ENCODE results near the gene TFDP2.

The TFDP2 gene

DNA sequence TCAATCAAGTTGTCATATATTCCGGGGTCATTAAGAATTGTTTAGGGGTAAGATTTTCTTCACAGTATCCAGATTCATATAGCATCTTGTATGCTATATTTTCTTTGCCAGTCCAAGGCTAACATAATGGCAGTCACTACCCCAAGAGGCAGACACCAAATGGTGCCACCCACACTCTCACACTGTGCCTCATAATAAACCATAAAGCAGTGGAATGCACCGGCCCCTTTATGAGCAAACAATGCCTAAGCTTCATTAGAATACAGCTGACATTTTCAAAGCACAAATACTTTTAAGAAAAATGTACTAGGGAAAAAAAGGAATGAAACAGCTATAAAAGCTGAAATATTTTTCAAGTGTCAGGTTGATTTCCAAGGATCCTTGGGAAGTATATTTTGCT lies 121.6 kb downstream of the TFDP2 start:
- H3K4me3 ChIP-seq (ENCODE audit: low read depth in 1 of 5, low read length in 5 of 5): peak overlapping the region; percentile 59 to 83 (median 65)
- no peaks in the 10 kb centered on the region for H3K9me3 ChIP-seq (ENCODE audit: control insufficient read depth in 5 of 5, low read length in 5 of 5)
- H3K27ac ChIP-seq (ENCODE audit: low read depth, low read length): no peak overlapping the region
- H3K36me3 ChIP-seq (ENCODE audit: control insufficient read depth in 5 of 5, insufficient read depth in 5 of 5, low read length in 5 of 5): no peaks in the 10 kb centered on the region
- H3K9ac ChIP-seq (ENCODE audit: low read length in 5 of 5): peak overlapping the region; percentile 12 to 71 (median 22)
- H3K27me3 ChIP-seq (ENCODE audit: control insufficient read depth in 5 of 5, insufficient read depth in 4 of 5, low read length in 5 of 5): no peaks in the 10 kb centered on the region
- peaks cover 0 to 8% (median 6%) of the 10 kb centered on the region in 5 donors for H3K4me1 ChIP-seq (ENCODE audit: control insufficient read depth in 5 of 5, insufficient read depth in 5 of 5, low read length in 5 of 5)

GRCh38 chr3:142027300-142027699 lies 122.0 kb downstream of the TFDP2 start:
- H3K9ac ChIP-seq (ENCODE audit: low read length in 5 of 5): peak overlapping the region in 3 of 5 donors; percentile 16 to 71 (median 57)
- H3K4me3 ChIP-seq (ENCODE audit: low read depth in 1 of 5, low read length in 5 of 5): peak overlapping the region; percentile 59 to 83 (median 65)
- H3K36me3 ChIP-seq (ENCODE audit: control insufficient read depth in 5 of 5, insufficient read depth in 5 of 5, low read length in 5 of 5): no peaks in the 10 kb centered on the region
- no peaks in the 10 kb centered on the region for H3K27me3 ChIP-seq (ENCODE audit: control insufficient read depth in 5 of 5, insufficient read depth in 4 of 5, low read length in 5 of 5)
- no peaks in the 10 kb centered on the region for H3K9me3 ChIP-seq (ENCODE audit: control insufficient read depth in 5 of 5, low read length in 5 of 5)
- H3K4me1 ChIP-seq (ENCODE audit: control insufficient read depth in 5 of 5, insufficient read depth in 5 of 5, low read length in 5 of 5): peaks cover 0 to 11% (median 6%) of the 10 kb centered on the region in 5 donors
- H3K27ac ChIP-seq (ENCODE audit: low read depth, low read length): no peak overlapping the region

DNA sequence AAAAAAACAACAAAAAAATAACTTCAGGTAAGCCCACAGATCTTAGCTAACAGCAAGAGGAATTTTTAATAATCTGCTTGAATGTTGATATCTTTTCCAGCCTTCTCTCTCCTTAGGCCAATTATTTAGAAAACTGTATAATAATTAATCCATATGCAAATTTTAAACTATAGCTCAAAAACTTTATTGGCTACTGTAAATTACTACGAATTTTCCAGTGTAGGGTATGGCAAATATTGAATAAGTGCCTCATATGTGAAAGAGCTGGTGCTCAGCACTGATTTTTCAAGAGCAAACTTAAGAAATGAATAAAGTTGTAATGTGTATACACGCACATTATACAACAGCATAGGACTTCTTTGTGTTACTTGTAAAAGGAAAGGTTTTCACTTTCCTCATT lies 123.0 kb downstream of the TFDP2 start:
- Histone ChIP-seq H3K9me3 (ENCODE audit: control insufficient read depth in 5 of 5, low read length in 5 of 5) (no peaks in the 10 kb centered on the region), H3K36me3 (ENCODE audit: control insufficient read depth in 5 of 5, insufficient read depth in 5 of 5, low read length in 5 of 5) (no peaks in the 10 kb centered on the region), H3K27ac (ENCODE audit: low read depth, low read length) (no peak overlapping the region), H3K4me1 (ENCODE audit: control insufficient read depth in 5 of 5, insufficient read depth in 5 of 5, low read length in 5 of 5) (peaks cover 0 to 12% (median 6%) of the 10 kb centered on the region in 5 donors), H3K4me3 (ENCODE audit: low read depth in 1 of 5, low read length in 5 of 5) (no peak overlapping the region), H3K27me3 (ENCODE audit: control insufficient read depth in 5 of 5, insufficient read depth in 4 of 5, low read length in 5 of 5) (no peaks in the 10 kb centered on the region), H3K9ac (ENCODE audit: low read length in 5 of 5) (no peak overlapping the region)

DNA sequence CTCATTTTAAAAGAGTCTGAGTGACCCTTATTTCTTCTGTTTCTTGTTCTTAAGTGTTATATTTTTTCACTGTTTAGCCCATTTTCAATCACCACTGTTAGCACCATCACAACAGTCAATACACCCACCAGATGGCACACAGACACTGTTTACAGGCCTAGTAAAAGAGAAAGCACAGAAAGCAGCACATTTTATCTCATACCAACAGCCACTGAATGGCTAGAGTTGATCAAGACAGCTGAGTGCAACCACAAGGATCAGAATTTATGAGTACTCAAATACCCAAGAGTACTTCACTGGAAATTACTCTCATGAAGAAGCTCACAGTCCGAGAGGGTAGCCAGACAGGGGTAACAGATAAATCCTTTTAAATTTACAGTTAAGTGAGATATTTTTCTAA lies 127.0 kb downstream of the TFDP2 start:
- peaks cover 0 to 12% (median 7%) of the 10 kb centered on the region in 5 donors for H3K4me1 ChIP-seq (ENCODE audit: control insufficient read depth in 5 of 5, insufficient read depth in 5 of 5, low read length in 5 of 5)
- no peaks in the 10 kb centered on the region for H3K9me3 ChIP-seq (ENCODE audit: control insufficient read depth in 5 of 5, low read length in 5 of 5)
- no peak overlapping the region for H3K27ac ChIP-seq (ENCODE audit: low read depth, low read length)
- H3K36me3 ChIP-seq (ENCODE audit: control insufficient read depth in 5 of 5, insufficient read depth in 5 of 5, low read length in 5 of 5): no peaks in the 10 kb centered on the region
- H3K27me3 ChIP-seq (ENCODE audit: control insufficient read depth in 5 of 5, insufficient read depth in 4 of 5, low read length in 5 of 5): no peaks in the 10 kb centered on the region
- H3K4me3 ChIP-seq (ENCODE audit: low read depth in 1 of 5, low read length in 5 of 5): no peak overlapping the region
- H3K9ac ChIP-seq (ENCODE audit: low read length in 5 of 5): no peak overlapping the region

- no peak overlapping the region for H3K4me3 ChIP-seq (ENCODE audit: low read depth in 1 of 5, low read length in 5 of 5)
- H3K36me3 ChIP-seq (ENCODE audit: control insufficient read depth in 5 of 5, insufficient read depth in 5 of 5, low read length in 5 of 5): no peaks in the 10 kb centered on the region
- no peak overlapping the region for H3K27ac ChIP-seq (ENCODE audit: low read depth, low read length)
- no peaks in the 10 kb centered on the region for H3K9me3 ChIP-seq (ENCODE audit: control insufficient read depth in 5 of 5, low read length in 5 of 5)
- peaks cover 0 to 10% (median 7%) of the 10 kb centered on the region in 5 donors for H3K4me1 ChIP-seq (ENCODE audit: control insufficient read depth in 5 of 5, insufficient read depth in 5 of 5, low read length in 5 of 5)
- no peak overlapping the region for H3K9ac ChIP-seq (ENCODE audit: low read length in 5 of 5)
- H3K27me3 ChIP-seq (ENCODE audit: control insufficient read depth in 5 of 5, insufficient read depth in 4 of 5, low read length in 5 of 5): no peaks in the 10 kb centered on the region
Observed at GRCh38 chr3:142021127-142021526, 128.2 kb downstream of the TFDP2 start.

DNA sequence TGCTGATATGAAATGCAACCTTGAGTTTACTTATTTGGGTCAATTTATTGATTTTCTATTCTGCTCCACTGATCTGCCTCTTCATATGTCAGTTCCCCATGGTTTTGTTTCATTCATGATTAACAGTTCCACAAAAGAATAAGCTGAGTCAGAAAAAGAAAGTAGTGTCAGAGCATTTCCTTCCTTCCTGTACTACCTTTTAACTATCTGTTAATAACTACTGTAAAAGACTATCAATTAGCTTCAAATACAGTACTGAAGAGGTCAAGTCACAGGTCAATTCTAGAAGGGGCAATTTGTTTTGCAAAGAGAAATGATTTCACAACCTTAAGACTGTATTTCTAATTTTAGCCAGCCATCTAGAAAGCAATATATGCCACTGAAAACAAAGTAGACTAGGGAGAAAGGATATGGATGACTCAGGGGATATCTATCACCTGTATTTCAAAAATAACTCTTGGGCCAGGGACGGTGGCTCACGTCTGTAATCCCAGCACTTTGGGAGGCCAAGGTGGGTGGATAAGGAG lies 129.5 kb downstream of the TFDP2 start:
- Histone ChIP-seq H3K9ac (ENCODE audit: low read length in 5 of 5) (no peak overlapping the region), H3K27ac (ENCODE audit: low read depth, low read length) (no peak overlapping the region), H3K9me3 (ENCODE audit: control insufficient read depth in 5 of 5, low read length in 5 of 5) (no peaks in the 10 kb centered on the region), H3K4me3 (ENCODE audit: low read depth in 1 of 5, low read length in 5 of 5) (no peak overlapping the region), H3K27me3 (ENCODE audit: control insufficient read depth in 5 of 5, insufficient read depth in 4 of 5, low read length in 5 of 5) (no peaks in the 10 kb centered on the region), H3K4me1 (ENCODE audit: control insufficient read depth in 5 of 5, insufficient read depth in 5 of 5, low read length in 5 of 5) (peaks cover 0 to 10% (median 7%) of the 10 kb centered on the region in 5 donors), H3K36me3 (ENCODE audit: control insufficient read depth in 5 of 5, insufficient read depth in 5 of 5, low read length in 5 of 5) (no peaks in the 10 kb centered on the region)

- H3K4me1 ChIP-seq (ENCODE audit: control insufficient read depth in 5 of 5, insufficient read depth in 5 of 5, low read length in 5 of 5): peaks cover 0 to 9% (median 0%) of the 10 kb centered on the region in 5 donors
- no peaks in the 10 kb centered on the region for H3K36me3 ChIP-seq (ENCODE audit: control insufficient read depth in 5 of 5, insufficient read depth in 5 of 5, low read length in 5 of 5)
- no peak overlapping the region for H3K4me3 ChIP-seq (ENCODE audit: low read depth in 1 of 5, low read length in 5 of 5)
- H3K9me3 ChIP-seq (ENCODE audit: control insufficient read depth in 5 of 5, low read length in 5 of 5): no peaks in the 10 kb centered on the region
- H3K27me3 ChIP-seq (ENCODE audit: control insufficient read depth in 5 of 5, insufficient read depth in 4 of 5, low read length in 5 of 5): no peaks in the 10 kb centered on the region
- H3K9ac ChIP-seq (ENCODE audit: low read length in 5 of 5): no peak overlapping the region
- H3K27ac ChIP-seq (ENCODE audit: low read depth, low read length): no peak overlapping the region
Observed at GRCh38 chr3:142013993-142014392, 135.4 kb downstream of the TFDP2 start.

GRCh38 chr3:142013326-142013980 lies 135.9 kb downstream of the TFDP2 start:
- H3K4me1 ChIP-seq (ENCODE audit: control insufficient read depth in 5 of 5, insufficient read depth in 5 of 5, low read length in 5 of 5): peaks cover 0 to 9% (median 0%) of the 10 kb centered on the region in 5 donors
- no peaks in the 10 kb centered on the region for H3K36me3 ChIP-seq (ENCODE audit: control insufficient read depth in 5 of 5, insufficient read depth in 5 of 5, low read length in 5 of 5)
- no peaks in the 10 kb centered on the region for H3K27me3 ChIP-seq (ENCODE audit: control insufficient read depth in 5 of 5, insufficient read depth in 4 of 5, low read length in 5 of 5)
- H3K9me3 ChIP-seq (ENCODE audit: control insufficient read depth in 5 of 5, low read length in 5 of 5): no peaks in the 10 kb centered on the region
- H3K4me3 ChIP-seq (ENCODE audit: low read depth in 1 of 5, low read length in 5 of 5): no peak overlapping the region
- H3K9ac ChIP-seq (ENCODE audit: low read length in 5 of 5): no peak overlapping the region
- H3K27ac ChIP-seq (ENCODE audit: low read depth, low read length): no peak overlapping the region

GRCh38 chr3:142009029-142009428 lies 140.3 kb downstream of the TFDP2 start:
- Histone ChIP-seq H3K4me3 (ENCODE audit: low read depth in 1 of 5, low read length in 5 of 5) (no peak overlapping the region), H3K9me3 (ENCODE audit: control insufficient read depth in 5 of 5, low read length in 5 of 5) (no peaks in the 10 kb centered on the region), H3K27me3 (ENCODE audit: control insufficient read depth in 5 of 5, insufficient read depth in 4 of 5, low read length in 5 of 5) (no peaks in the 10 kb centered on the region), H3K36me3 (ENCODE audit: control insufficient read depth in 5 of 5, insufficient read depth in 5 of 5, low read length in 5 of 5) (peaks cover 0 to 3% (median 0%) of the 10 kb centered on the region in 5 donors), H3K4me1 (ENCODE audit: control insufficient read depth in 5 of 5, insufficient read depth in 5 of 5, low read length in 5 of 5) (peaks cover 0 to 5% (median 0%) of the 10 kb centered on the region in 5 donors), H3K27ac (ENCODE audit: low read depth, low read length) (no peak overlapping the region), H3K9ac (ENCODE audit: low read length in 5 of 5) (no peak overlapping the region)

- Histone ChIP-seq H3K9ac (ENCODE audit: low read length in 5 of 5) (no peak overlapping the region), H3K27me3 (ENCODE audit: control insufficient read depth in 5 of 5, insufficient read depth in 4 of 5, low read length in 5 of 5) (no peaks in the 10 kb centered on the region), H3K4me1 (ENCODE audit: control insufficient read depth in 5 of 5, insufficient read depth in 5 of 5, low read length in 5 of 5) (no peaks in the 10 kb centered on the region), H3K4me3 (ENCODE audit: low read depth in 1 of 5, low read length in 5 of 5) (no peak overlapping the region), H3K27ac (ENCODE audit: low read depth, low read length) (no peak overlapping the region), H3K9me3 (ENCODE audit: control insufficient read depth in 5 of 5, low read length in 5 of 5) (no peaks in the 10 kb centered on the region), H3K36me3 (ENCODE audit: control insufficient read depth in 5 of 5, insufficient read depth in 5 of 5, low read length in 5 of 5) (peaks cover 0 to 4% (median 0%) of the 10 kb centered on the region in 5 donors)
Observed at GRCh38 chr3:142007710-142008399, 141.5 kb downstream of the TFDP2 start.

All from subcutaneous abdominal adipose tissue (tissue), 5 donors.